ENCODE results near the gene MPV17L.

GRCh38 chr16:15401972-15402371 is 6.4 kb downstream of the MPV17L start:
- TF ChIP-seq POLR2A (IDR thresholded peaks at IDR 0.05) (no peak), CTCF (IDR thresholded peaks at IDR 0.05 in 8 of 11, conservative IDR thresholded peaks at IDR 0.05 in 3 of 11) (no peak), POLR2AphosphoS5 (IDR thresholded peaks at IDR 0.05) (no peak)
